ENCODE data around the gene TK2. TPM values are rescaled to one million over a fixed set of nuclear protein-coding genes. Genes with fewer than 3 reads are reported as not detected.
A peak's percentile ranks its signal among the peaks of the same experiment; 100 is the strongest.

Gene TK2
- total RNA-seq, 1 donor from 2014 or later, result 25.2 TPM

GRCh38 chr16:66513111-66513723 lies 36.7 kb downstream of the TK2 start:
- DNase-seq (ENCODE audit: low read depth), result no peak
- Histone ChIP-seq H3K36me3 (ENCODE audit: control insufficient read depth, insufficient read depth, low read length) (no peaks in the 10 kb centered on the region), H3K4me3 (ENCODE audit: low read depth, low read length) (no peak overlapping the region), H3K27me3 (ENCODE audit: control insufficient read depth, insufficient read depth, low read length) (no peaks in the 10 kb centered on the region)
- TF ChIP-seq CTCF (IDR thresholded peaks at IDR 0.05; ENCODE audit: insufficient read depth, low read length, poor library complexity, severe bottlenecking), result no peak

GRCh38 chr16:66512272-66513110 lies 37.4 kb downstream of the TK2 start:
- TF ChIP-seq CTCF (IDR thresholded peaks at IDR 0.05; ENCODE audit: insufficient read depth, low read length, poor library complexity, severe bottlenecking), result no peak
- no peak overlapping the region for H3K4me3 ChIP-seq (ENCODE audit: low read depth, low read length)
- no peak for DNase-seq (ENCODE audit: low read depth)

GRCh38 chr16:66511602-66512271 lies 38.2 kb downstream of the TK2 start:
- TF ChIP-seq CTCF (IDR thresholded peaks at IDR 0.05; ENCODE audit: insufficient read depth, low read length, poor library complexity, severe bottlenecking), result peak; percentile 3
- Histone ChIP-seq H3K27me3 (ENCODE audit: control insufficient read depth, insufficient read depth, low read length) (no peaks in the 10 kb centered on the region), H3K36me3 (ENCODE audit: control insufficient read depth, insufficient read depth, low read length) (no peaks in the 10 kb centered on the region), H3K4me3 (ENCODE audit: low read depth, low read length) (no peak overlapping the region)
- peak; percentile 84 for DNase-seq (ENCODE audit: low read depth)

More at GRCh38 chr16:66512272-66513110, 37.4 kb downstream of the TK2 start:
- H3K27me3 ChIP-seq (ENCODE audit: control insufficient read depth, insufficient read depth, low read length), result no peaks in the 10 kb centered on the region
- no peaks in the 10 kb centered on the region for H3K36me3 ChIP-seq (ENCODE audit: control insufficient read depth, insufficient read depth, low read length)

GRCh38 chr16:66510711-66511601 lies 39.0 kb downstream of the TK2 start:
- Histone ChIP-seq H3K27me3 (ENCODE audit: control insufficient read depth, insufficient read depth, low read length) (no peaks in the 10 kb centered on the region), H3K36me3 (ENCODE audit: control insufficient read depth, insufficient read depth, low read length) (no peaks in the 10 kb centered on the region), H3K4me3 (ENCODE audit: low read depth, low read length) (no peak overlapping the region)
- DNase-seq (ENCODE audit: low read depth), result no peak
- TF ChIP-seq CTCF (IDR thresholded peaks at IDR 0.05; ENCODE audit: insufficient read depth, low read length, poor library complexity, severe bottlenecking), result no peak

- H3K4me3 ChIP-seq (ENCODE audit: low read depth, low read length), result no peak overlapping the region
- TF ChIP-seq CTCF (IDR thresholded peaks at IDR 0.05; ENCODE audit: insufficient read depth, low read length, poor library complexity, severe bottlenecking), result no peak
Measured at GRCh38 chr16:66510298-66510697, 39.6 kb downstream of the TK2 start.

More at GRCh38 chr16:66510298-66510697, 39.6 kb downstream of the TK2 start:
- no peaks in the 10 kb centered on the region for H3K27me3 ChIP-seq (ENCODE audit: control insufficient read depth, insufficient read depth, low read length)
- no peaks in the 10 kb centered on the region for H3K36me3 ChIP-seq (ENCODE audit: control insufficient read depth, insufficient read depth, low read length)
- DNase-seq (ENCODE audit: low read depth), result no peak

Data from kidney epithelial cell (primary cell).